CD8-positive, alpha-beta memory T cell (primary cell): ENCODE data around the gene LRRC10. TPM values are rescaled to one million over a fixed set of nuclear protein-coding genes. Genes with fewer than 3 reads are reported as not detected.
A peak's percentile ranks its signal among the peaks of the same experiment; 100 is the strongest.

Experiments
- CTCF ChIA-PET: fragments of 350-600 bp; sonication (Branson Sonifier 250); formaldehyde crosslinking; loops from one replicate; lab custom pipeline; 2021; ENCODE audit warnings: antibody characterized with exemption; lab: Charles Lee
- POLR2A ChIA-PET: fragments of 350-600 bp; sonication (Branson Sonifier 250); formaldehyde crosslinking; loops from one replicate; lab custom pipeline; 2021; ENCODE audit warnings: antibody characterized with exemption; lab: Charles Lee
- DNase-seq, 5 donors: peaks; one replicate each; pipeline versions ENCODE4 v3.0.0 to v3.0.0-alpha.2; 2020 to 2022; ENCODE audit warnings: mixed read lengths in 1 of 5
- H3K27ac ChIP-seq: one replicate; pipeline ENCODE4 v1.7.0; 2013; ENCODE audit warnings: low read depth, mild to moderate bottlenecking, low read length, moderate library complexity
- H3K27me3 ChIP-seq: 2 replicates; pipeline ENCODE4 v1.7.0; 2013; ENCODE audit warnings: low read length, mild to moderate bottlenecking; ENCODE audit not compliant: insufficient read depth, poor library complexity, severe bottlenecking
- H3K36me3 ChIP-seq: 2 replicates; pipeline ENCODE4 v1.7.0; 2013; ENCODE audit warnings: mild to moderate bottlenecking, low read length, moderate library complexity; ENCODE audit not compliant: insufficient read depth
- H3K4me1 ChIP-seq: 2 replicates; pipeline ENCODE4 v1.7.0; 2013; ENCODE audit warnings: mild to moderate bottlenecking, low read length, moderate library complexity; ENCODE audit not compliant: insufficient read depth
- H3K4me3 ChIP-seq: 2 replicates; pipeline ENCODE4 v1.7.0; 2013; ENCODE audit warnings: mild to moderate bottlenecking, low read length
- H3K9me3 ChIP-seq: 2 replicates; pipeline ENCODE4 v1.7.0; 2013; ENCODE audit warnings: mild to moderate bottlenecking, low read length
- H3K27ac Mint-ChIP-seq, 8 donors: one replicate each; pipeline ENCODE4 v1.8.0; 2020 to 2021; ENCODE audit warnings: mixed read lengths in 8 of 8, mild to moderate bottlenecking in 6 of 8, inconsistent platforms in 3 of 8, moderate library complexity in 3 of 8
- H3K27me3 Mint-ChIP-seq, 2 donors: one replicate each; pipeline ENCODE4 v1.8.0; 2020 to 2021; ENCODE audit warnings: mixed read lengths in 2 of 2, mild to moderate bottlenecking in 1 of 2, moderate library complexity in 1 of 2
- H3K36me3 Mint-ChIP-seq, 3 donors: one replicate each; pipeline ENCODE4 v1.8.0; 2020 to 2021; ENCODE audit warnings: mixed read lengths in 3 of 3, inconsistent platforms in 1 of 3, mild to moderate bottlenecking in 1 of 3
- H3K4me1 Mint-ChIP-seq, 3 donors: one replicate each; pipeline ENCODE4 v1.8.0; 2020 to 2021; ENCODE audit warnings: mixed read lengths in 3 of 3, inconsistent platforms in 1 of 3, mild to moderate bottlenecking in 1 of 3
- H3K4me3 Mint-ChIP-seq, 7 donors: one replicate each; pipeline ENCODE4 v1.8.0; 2020 to 2021; ENCODE audit warnings: mixed read lengths in 7 of 7, mild to moderate bottlenecking in 6 of 7, moderate library complexity in 4 of 7, inconsistent platforms in 2 of 7
- H3K9me3 Mint-ChIP-seq, 5 donors: one replicate each; pipeline ENCODE4 v1.8.0; 2020 to 2022; ENCODE audit warnings: mixed read lengths in 5 of 5, mild to moderate bottlenecking in 3 of 5, moderate library complexity in 2 of 5, inconsistent platforms in 1 of 5
- polyA plus RNA-seq: library from polyadenylated mRNA; unstranded; fragments of 300-500 nt; fragmentation: Illumina TruSeq; gene quantifications from one replicate; pipeline ENCODE4 v1.2.3, GENCODE V29; 2021
- total RNA-seq, 2 experiments: library from RNA; stranded (reverse); gene quantifications; one replicate each; pipeline ENCODE4 v1.2.3, GENCODE V29; 2021

The LRRC10 gene
- total and polyA plus RNA-seq, 3 experiments from 2014 or later: not detected

DNA sequence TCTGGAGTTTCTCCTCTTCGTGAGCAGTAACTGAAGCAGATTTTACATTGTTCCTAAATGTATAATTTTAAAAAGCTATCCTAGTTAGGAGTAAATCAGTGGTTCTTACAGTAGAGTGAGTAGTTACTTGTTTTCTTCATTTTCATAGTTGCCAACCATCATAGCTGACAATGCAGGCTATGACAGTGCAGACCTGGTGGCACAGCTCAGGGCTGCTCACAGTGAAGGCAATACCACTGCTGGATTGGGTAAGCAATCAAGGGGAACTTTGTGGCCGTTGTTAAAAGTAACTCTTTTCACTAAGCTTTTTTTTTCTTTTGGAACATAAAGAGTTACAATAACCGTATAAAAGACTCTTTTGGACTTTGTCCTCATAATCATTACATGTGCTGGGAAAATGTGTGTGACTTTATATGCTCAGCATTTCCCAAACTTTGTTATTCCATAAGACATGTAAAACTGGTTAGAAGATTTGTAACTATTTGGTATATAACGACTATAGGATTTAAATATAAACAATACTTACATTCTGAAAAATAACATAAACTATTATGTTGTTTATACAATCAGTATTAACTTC, 12.4 kb downstream of the LRRC10 start:
- POLR2A ChIA-PET: no interaction called here
- H3K4me3 Mint-ChIP-seq: no peak overlapping the region
- no peaks in the 10 kb centered on the region for H3K27me3 Mint-ChIP-seq
- Histone ChIP-seq H3K27me3 (no peaks in the 10 kb centered on the region), H3K4me3 (no peak overlapping the region), H3K27ac (no peak overlapping the region), H3K9me3 (no peaks in the 10 kb centered on the region), H3K4me1 (no peaks in the 10 kb centered on the region), H3K36me3 (peaks cover 53% of the 10 kb centered on the region)
- no peak overlapping the region for H3K27ac Mint-ChIP-seq
- no peak for DNase-seq
- H3K9me3 Mint-ChIP-seq: peaks cover 0 to 4% (median 2%) of the 10 kb centered on the region in 5 donors
- H3K4me1 Mint-ChIP-seq: peaks cover 4 to 11% (median 8%) of the 10 kb centered on the region in 3 donors
- CTCF ChIA-PET: interaction anchor here (1.0 kb wide), 1 partner anchor 27 kb away, joined by 3 read pairs; no protein-coding TSS in a partner anchor
- H3K36me3 Mint-ChIP-seq: peaks cover 20 to 87% (median 37%) of the 10 kb centered on the region in 3 donors

DNA sequence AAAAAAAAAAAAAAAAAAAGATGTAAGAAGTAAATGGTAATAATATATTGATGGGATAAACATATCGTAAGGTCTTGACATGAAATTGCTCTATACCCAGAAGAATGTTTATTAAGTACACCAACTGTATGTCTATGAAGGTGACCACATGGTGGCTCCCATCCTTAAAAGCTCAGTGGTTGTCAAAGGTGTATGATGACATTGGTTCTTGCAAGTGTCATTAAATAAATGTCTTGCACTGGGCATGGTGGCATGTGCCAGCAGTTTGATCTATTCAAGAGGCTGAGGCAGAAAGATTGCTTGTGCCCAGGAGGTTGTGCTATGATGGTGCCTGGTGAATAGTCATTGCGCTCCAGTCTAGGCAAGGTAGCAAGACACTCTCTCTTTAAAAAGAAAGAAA, 15.0 kb downstream of the LRRC10 start:
- no peak overlapping the region for H3K27ac ChIP-seq
- H3K4me1 ChIP-seq: no peaks in the 10 kb centered on the region
- peaks cover 65% of the 10 kb centered on the region for H3K36me3 ChIP-seq
- Mint-ChIP-seq H3K27ac (peak overlapping the region in 2 of 8 donors; percentile 21 to 39), H3K4me3 (no peak overlapping the region), H3K4me1 (peaks cover 6 to 11% (median 8%) of the 10 kb centered on the region in 3 donors), H3K27me3 (no peaks in the 10 kb centered on the region), H3K36me3 (peaks cover 13 to 87% (median 25%) of the 10 kb centered on the region in 3 donors), H3K9me3 (no peaks in the 10 kb centered on the region)
- ChIA-PET POLR2A (no interaction called here), CTCF (no interaction called here)
- H3K9me3 ChIP-seq: no peaks in the 10 kb centered on the region
- DNase-seq: no peak
- H3K4me3 ChIP-seq: no peak overlapping the region
- no peaks in the 10 kb centered on the region for H3K27me3 ChIP-seq

DNA sequence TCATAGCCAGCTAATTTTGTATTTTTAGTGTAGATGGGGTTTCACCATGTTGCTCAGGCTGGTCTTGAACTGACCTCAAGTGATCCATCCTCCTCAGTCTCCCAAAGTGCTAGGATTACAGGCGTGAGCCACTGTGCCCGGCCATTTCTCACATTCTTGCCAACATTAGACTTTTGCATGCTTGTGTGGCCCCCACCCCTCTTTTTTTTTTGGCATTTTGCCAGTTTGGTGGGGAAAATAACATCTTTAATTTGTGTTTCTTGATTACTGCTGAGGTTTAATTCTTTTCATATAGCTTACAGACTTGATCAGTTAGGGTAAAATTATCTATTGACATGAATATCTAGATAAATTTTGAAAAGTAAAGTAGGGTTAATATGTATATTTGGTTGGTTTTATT, 21.6 kb downstream of the LRRC10 start:
- Histone ChIP-seq H3K4me3 (no peak overlapping the region), H3K4me1 (peaks cover 10% of the 10 kb centered on the region), H3K9me3 (no peaks in the 10 kb centered on the region), H3K27me3 (no peaks in the 10 kb centered on the region), H3K36me3 (peaks cover 60% of the 10 kb centered on the region), H3K27ac (no peak overlapping the region)
- no peaks in the 10 kb centered on the region for H3K9me3 Mint-ChIP-seq
- ChIA-PET CTCF (no interaction called here), POLR2A (no interaction called here)
- peak overlapping the region in 1 of 7 donors; percentile 8 for H3K4me3 Mint-ChIP-seq
- peak overlapping the region in 3 of 8 donors; percentile 29 to 87 (median 33) for H3K27ac Mint-ChIP-seq
- H3K27me3 Mint-ChIP-seq: no peaks in the 10 kb centered on the region
- H3K36me3 Mint-ChIP-seq: peaks cover 11 to 76% (median 20%) of the 10 kb centered on the region in 3 donors
- peaks cover 13 to 23% (median 20%) of the 10 kb centered on the region in 3 donors for H3K4me1 Mint-ChIP-seq
- DNase-seq: no peak

DNA sequence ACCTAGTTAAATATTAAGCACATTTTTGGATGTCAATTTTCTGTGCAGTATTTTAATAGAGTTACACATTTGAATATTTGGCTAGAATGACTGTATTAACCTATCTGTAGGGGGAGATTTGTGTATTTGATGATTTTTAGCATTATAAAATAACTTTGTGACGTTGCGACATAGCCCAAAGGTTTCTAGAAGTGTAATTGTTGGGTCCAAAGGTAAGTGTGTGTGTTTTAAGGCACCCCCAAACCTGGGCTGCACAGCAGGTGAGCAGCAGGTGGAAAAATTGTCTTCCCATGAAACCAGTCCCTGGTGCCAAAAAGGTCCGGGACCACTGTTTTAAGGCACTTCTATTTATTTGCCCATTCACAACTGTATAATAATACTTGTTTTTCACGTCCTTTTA, 22.2 kb downstream of the LRRC10 start:
- ChIA-PET CTCF (no interaction called here), POLR2A (no interaction called here)
- H3K27ac ChIP-seq: no peak overlapping the region
- H3K27me3 ChIP-seq: no peaks in the 10 kb centered on the region
- no peaks in the 10 kb centered on the region for H3K9me3 Mint-ChIP-seq
- H3K36me3 Mint-ChIP-seq: peaks cover 6 to 71% (median 19%) of the 10 kb centered on the region in 3 donors
- peaks cover 10% of the 10 kb centered on the region for H3K4me1 ChIP-seq
- no peak overlapping the region for H3K4me3 ChIP-seq
- no peaks in the 10 kb centered on the region for H3K27me3 Mint-ChIP-seq
- H3K4me1 Mint-ChIP-seq: peaks cover 14 to 22% (median 20%) of the 10 kb centered on the region in 3 donors
- no peak overlapping the region for H3K4me3 Mint-ChIP-seq
- H3K27ac Mint-ChIP-seq: peak overlapping the region in 1 of 8 donors; percentile 33
- no peaks in the 10 kb centered on the region for H3K9me3 ChIP-seq
- DNase-seq: no peak
- H3K36me3 ChIP-seq: peaks cover 55% of the 10 kb centered on the region

DNA sequence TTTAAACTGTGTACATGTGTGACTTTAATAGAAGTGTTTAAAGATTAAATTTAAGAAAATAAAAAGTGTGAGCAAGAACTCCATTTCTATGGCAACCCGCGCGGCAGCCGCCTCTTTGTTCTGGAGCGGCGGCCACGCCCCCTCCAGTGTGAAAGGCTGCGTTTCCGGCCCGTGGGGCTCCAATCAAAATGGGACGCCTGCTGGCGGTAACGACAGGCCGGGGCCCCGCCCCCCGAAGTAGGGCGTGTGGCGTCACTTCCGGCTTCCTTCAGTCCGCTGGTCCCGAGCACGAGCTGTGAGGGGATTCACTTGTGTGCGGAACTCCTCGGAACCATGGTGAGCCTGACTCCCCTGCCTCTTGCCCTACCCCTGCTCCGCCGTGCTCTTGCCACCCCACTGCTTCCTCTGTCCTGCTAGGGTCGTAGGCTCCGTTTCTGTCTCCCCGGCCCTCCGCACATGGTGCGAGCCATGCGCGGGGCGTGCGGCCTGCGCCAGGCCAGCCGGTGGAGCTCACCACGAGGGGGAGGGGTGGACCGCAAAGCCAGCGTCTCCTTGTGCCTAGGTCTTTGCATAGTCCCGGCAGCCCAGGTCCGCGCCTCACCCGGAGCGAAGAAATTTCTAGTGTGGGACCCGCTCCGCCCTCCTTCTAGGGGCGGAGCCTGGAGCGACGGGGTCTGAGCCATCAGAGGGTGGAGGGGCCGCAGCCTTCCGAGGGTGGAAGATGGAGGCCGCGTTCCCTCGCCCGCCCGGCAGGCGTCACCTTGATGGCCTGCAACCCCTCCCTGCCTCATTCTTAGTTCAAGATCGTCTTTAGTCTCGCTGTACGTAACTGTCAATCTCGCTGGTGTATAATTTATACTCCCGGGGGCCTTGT, 25.3 kb downstream of the LRRC10 start, which contains the start of gene CCT2:
Gene CCT2 (plus strand): TSS at position 271 of the 874 bp plus-strand sequence. CDS start 63 bp downstream, at position 334.
- H3K9me3 ChIP-seq: no peaks in the 10 kb centered on the region
- H3K4me3 Mint-ChIP-seq: peak within 1 kb of the TSS; percentile 94 to 100 (median 96)
- peak; percentile 95 to 98 (median 95) for DNase-seq
- H3K27me3 Mint-ChIP-seq: no peaks in the 10 kb centered on the region
- peak within 1 kb of the TSS; percentile 99 for H3K4me3 ChIP-seq
- no peaks in the 10 kb centered on the region for H3K27me3 ChIP-seq
- peaks cover 10% of the 10 kb centered on the region for H3K4me1 ChIP-seq
- peak within 1 kb of the TSS; percentile 94 to 99 (median 96) for H3K27ac Mint-ChIP-seq
- no peaks in the 10 kb centered on the region for H3K9me3 Mint-ChIP-seq
- peaks cover 0 to 42% (median 14%) of the 10 kb centered on the region in 3 donors for H3K36me3 Mint-ChIP-seq
- H3K27ac ChIP-seq: peak within 1 kb of the TSS; percentile 99
- H3K4me1 Mint-ChIP-seq: peaks cover 12 to 22% (median 20%) of the 10 kb centered on the region in 3 donors
- peaks cover 30% of the 10 kb centered on the region for H3K36me3 ChIP-seq
- POLR2A ChIA-PET: interaction anchor here (0.6 to 1.2 kb wide), 2 partner anchors 228 to 255 kb away, joined by 4 to 5 read pairs; no protein-coding TSS in a partner anchor
- CTCF ChIA-PET: no interaction called here

DNA sequence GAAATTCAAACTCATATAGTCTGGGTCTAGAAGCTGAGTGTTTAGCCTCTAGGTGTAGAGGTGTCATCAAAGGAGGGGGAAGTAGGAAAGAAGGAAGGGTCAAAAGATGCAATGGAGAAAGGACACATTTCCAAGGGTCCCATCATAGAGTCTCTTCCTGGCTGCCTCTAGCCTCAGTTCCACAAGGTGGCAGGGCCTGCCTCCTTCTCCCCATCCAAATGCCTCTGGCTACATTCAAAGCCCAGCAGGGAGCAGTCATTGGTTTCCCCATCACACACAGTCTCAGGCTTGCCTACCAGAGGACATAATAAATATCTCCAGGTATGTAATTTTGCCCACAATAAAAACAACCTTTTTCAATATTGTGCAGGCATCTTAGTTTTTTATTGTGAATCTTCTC, 27.5 kb downstream of the LRRC10 start:
- ChIA-PET POLR2A (no interaction called here), CTCF (interaction anchor here (5.0 kb wide), 1 partner anchor 12 kb away, joined by 25 read pairs; no protein-coding TSS in a partner anchor)
- H3K36me3 ChIP-seq: peaks cover 11% of the 10 kb centered on the region
- H3K4me3 ChIP-seq: no peak overlapping the region
- Mint-ChIP-seq H3K27me3 (no peaks in the 10 kb centered on the region), H3K4me1 (peaks cover 11 to 12% (median 11%) of the 10 kb centered on the region in 3 donors), H3K36me3 (peaks cover 0 to 20% (median 2%) of the 10 kb centered on the region in 3 donors), H3K9me3 (no peaks in the 10 kb centered on the region), H3K27ac (peak overlapping the region in 3 of 8 donors; percentile 51 to 66 (median 54)), H3K4me3 (peak overlapping the region in 3 of 7 donors; percentile 19 to 100 (median 48))
- H3K27ac ChIP-seq: no peak overlapping the region
- peaks cover 10% of the 10 kb centered on the region for H3K4me1 ChIP-seq
- H3K27me3 ChIP-seq: no peaks in the 10 kb centered on the region
- no peaks in the 10 kb centered on the region for H3K9me3 ChIP-seq
- no peak for DNase-seq

DNA sequence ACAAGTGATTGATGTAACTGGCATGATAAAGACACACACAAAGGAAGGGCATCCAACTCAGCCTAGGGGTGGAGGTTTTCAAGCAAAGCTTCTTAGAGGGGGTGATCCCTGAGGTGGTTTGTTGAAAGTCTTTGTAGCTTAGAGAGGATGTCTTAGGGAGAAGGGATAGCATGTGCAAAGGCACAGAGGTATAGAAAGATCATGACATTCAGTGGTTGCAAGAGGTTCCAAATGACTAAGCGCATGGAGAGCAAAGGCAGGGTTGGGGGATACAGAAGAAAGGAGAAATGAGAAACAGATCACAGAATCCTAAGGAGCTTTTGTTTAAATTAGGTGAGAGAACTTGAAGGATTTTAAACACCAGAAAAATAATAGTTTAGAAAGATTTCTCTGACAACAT, 30.6 kb downstream of the LRRC10 start:
- Mint-ChIP-seq H3K4me1 (peaks cover 0 to 5% (median 5%) of the 10 kb centered on the region in 3 donors), H3K27ac (peak overlapping the region in 1 of 8 donors; percentile 3), H3K4me3 (peak overlapping the region in 1 of 7 donors; percentile 7), H3K27me3 (no peaks in the 10 kb centered on the region), H3K36me3 (peaks cover 0 to 9% (median 1%) of the 10 kb centered on the region in 3 donors), H3K9me3 (no peaks in the 10 kb centered on the region)
- no peaks in the 10 kb centered on the region for H3K36me3 ChIP-seq
- no peak overlapping the region for H3K4me3 ChIP-seq
- no peak for DNase-seq
- no peak overlapping the region for H3K27ac ChIP-seq
- ChIA-PET CTCF (interaction anchor here (5.0 kb wide), 1 partner anchor 9 kb away, joined by 25 read pairs; no protein-coding TSS in a partner anchor), POLR2A (no interaction called here)
- no peaks in the 10 kb centered on the region for H3K9me3 ChIP-seq
- no peaks in the 10 kb centered on the region for H3K27me3 ChIP-seq
- no peaks in the 10 kb centered on the region for H3K4me1 ChIP-seq
